ENCODE data around the gene KLK4.

GRCh38 chr19:50939596-50939995, 28.4 kb upstream of the KLK4 start:
- TF ChIP-seq CTCF (IDR thresholded peaks at IDR 0.05 in 8 of 11, conservative IDR thresholded peaks at IDR 0.05 in 3 of 11) (no peak), POLR2A (IDR thresholded peaks at IDR 0.05) (no peak), POLR2AphosphoS5 (IDR thresholded peaks at IDR 0.05) (no peak)

Data from spleen (tissue), 7 donors.